ENCODE measurements around the gene NFIA. TPM values are rescaled to one million over a fixed set of nuclear protein-coding genes. Genes with fewer than 3 reads are reported as not detected.

NFIA gene
- polyA plus RNA-seq, 3 donors, result 1.4 to 5.3 (median 2.4) TPM

- Histone ChIP-seq H3K9ac (ENCODE audit: insufficient read depth, low read length, poor library complexity, severe bottlenecking) (no peak overlapping the region), H3K79me2 (ENCODE audit: insufficient read depth, low read length) (no peaks in the 10 kb centered on the region), H4K20me1 (ENCODE audit: insufficient read depth, low read length) (no peaks in the 10 kb centered on the region), H2AFZ (ENCODE audit: insufficient read depth, low read depth, low read length, poor library complexity, severe bottlenecking) (no peak overlapping the region), H3K27ac (ENCODE audit: low read depth in 1 of 2, low read length in 2 of 2) (no peak overlapping the region), H3K9me3 (replicated peaks in 1 of 2; ENCODE audit: control insufficient read depth in 1 of 2, insufficient read depth in 1 of 2, low read length in 2 of 2) (no peaks in the 10 kb centered on the region), H3K4me1 (ENCODE audit: control insufficient read depth in 1 of 2, insufficient read depth in 2 of 2, low read length in 2 of 2) (peaks cover 0 to 9% of the 10 kb centered on the region in 2 donors), H3K36me3 (replicated peaks in 1 of 2; ENCODE audit: control insufficient read depth in 1 of 2, insufficient read depth in 2 of 2, low read length in 2 of 2) (no peaks in the 10 kb centered on the region), H3K27me3 (ENCODE audit: control insufficient read depth in 2 of 2, insufficient read depth in 2 of 2, low read length in 2 of 2) (no peaks in the 10 kb centered on the region), H3K4me2 (replicated peaks; ENCODE audit: extremely low read depth, low read length, poor library complexity, severe bottlenecking) (no peak overlapping the region), H3K4me3 (replicated peaks in 1 of 3; ENCODE audit: low read depth in 2 of 3, low read length in 3 of 3) (no peak overlapping the region)
- Mint-ChIP-seq H3K27me3 (ENCODE audit: low read depth in 3 of 3) (no peaks in the 10 kb centered on the region), H3K4me3 (no peak overlapping the region), H3K27ac (no peak overlapping the region), H3K36me3 (no peaks in the 10 kb centered on the region), H3K4me1 (peaks cover 11% of the 10 kb centered on the region), H3K9me3 (no peaks in the 10 kb centered on the region)
- 0% methylated on average over 1 of the region's 2 CpGs for WGBS (ENCODE audit: insufficient coverage)
- DNase-seq, result peak in 2 of 3 donors; percentile 22 to 43
- intact Hi-C loops (cut with micrococcal nuclease), result no loop called here
- TF ChIP-seq CTCF (IDR thresholded peaks at IDR 0.05), result no peak
Measured at GRCh38 chr1:61120998-61121397, 38.6 kb downstream of the NFIA start.

- no peaks in the 10 kb centered on the region for H3K9me3 ChIP-seq (replicated peaks in 1 of 2; ENCODE audit: control insufficient read depth in 1 of 2, insufficient read depth in 1 of 2, low read length in 2 of 2)
- H3K36me3 ChIP-seq (replicated peaks in 1 of 2; ENCODE audit: control insufficient read depth in 1 of 2, insufficient read depth in 2 of 2, low read length in 2 of 2), result no peaks in the 10 kb centered on the region
- H3K9ac ChIP-seq (ENCODE audit: insufficient read depth, low read length, poor library complexity, severe bottlenecking), result no peak overlapping the region
- H3K79me2 ChIP-seq (ENCODE audit: insufficient read depth, low read length), result no peaks in the 10 kb centered on the region
- H4K20me1 ChIP-seq (ENCODE audit: insufficient read depth, low read length), result no peaks in the 10 kb centered on the region
- H2AFZ ChIP-seq (ENCODE audit: insufficient read depth, low read depth, low read length, poor library complexity, severe bottlenecking), result no peak overlapping the region
- no peaks in the 10 kb centered on the region for H3K9me3 Mint-ChIP-seq
- intact Hi-C loops (cut with micrococcal nuclease), result no loop called here
- H3K27ac ChIP-seq (ENCODE audit: low read depth in 1 of 2, low read length in 2 of 2), result no peak overlapping the region
- H3K27me3 Mint-ChIP-seq (ENCODE audit: low read depth in 3 of 3), result no peaks in the 10 kb centered on the region
- TF ChIP-seq CTCF (IDR thresholded peaks at IDR 0.05), result no peak
- H3K4me3 ChIP-seq (replicated peaks in 1 of 3; ENCODE audit: low read depth in 2 of 3, low read length in 3 of 3), result no peak overlapping the region
- DNase-seq, result no peak
- H3K4me1 Mint-ChIP-seq, result peaks cover 11% of the 10 kb centered on the region
- peaks cover 0 to 9% of the 10 kb centered on the region in 2 donors for H3K4me1 ChIP-seq (ENCODE audit: control insufficient read depth in 1 of 2, insufficient read depth in 2 of 2, low read length in 2 of 2)
- H3K36me3 Mint-ChIP-seq, result no peaks in the 10 kb centered on the region
- no peak overlapping the region for H3K4me2 ChIP-seq (replicated peaks; ENCODE audit: extremely low read depth, low read length, poor library complexity, severe bottlenecking)
- H3K27me3 ChIP-seq (ENCODE audit: control insufficient read depth in 2 of 2, insufficient read depth in 2 of 2, low read length in 2 of 2), result no peaks in the 10 kb centered on the region
- no peak overlapping the region for H3K4me3 Mint-ChIP-seq
- H3K27ac Mint-ChIP-seq, result peak overlapping the region in 1 of 7 donors; percentile 47
Measured at GRCh38 chr1:61121631-61122030, 39.3 kb downstream of the NFIA start.
